HG03103 (cell line): Measurements from ENCODE around the gene CNRIP1.
A peak's percentile ranks its signal among the peaks of the same experiment; 100 is the strongest.

ENCODE experiments used
- ATAC-seq: cut with Tn5 transposase; IDR thresholded peaks from one replicate; pipeline ENCODE4 v1.9.1; 2021; ENCODE audit warnings: low read depth; ENCODE audit not compliant: unreplicated experiment

The CNRIP1 gene

DNA sequence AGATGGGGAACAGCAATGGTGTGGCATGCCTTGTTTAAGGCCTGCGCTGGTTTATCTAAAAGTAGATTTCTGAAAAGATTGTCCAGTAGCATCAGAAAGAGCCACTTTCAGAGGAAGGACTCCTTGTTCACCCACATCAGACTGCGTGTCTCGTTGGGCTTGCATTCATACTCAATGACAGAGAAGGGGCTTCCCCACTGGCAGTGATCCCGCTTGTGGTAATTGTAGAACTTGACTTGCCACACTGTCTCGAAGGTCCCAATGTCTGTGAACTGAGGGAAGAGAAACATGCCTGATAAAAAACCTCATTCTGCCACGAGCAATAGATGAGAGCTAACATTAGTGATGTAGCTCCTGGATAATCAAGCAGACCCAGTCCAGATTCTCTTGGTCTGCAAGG, 26.0 kb downstream of the CNRIP1 start:
- ATAC-seq: no peak

GRCh38 chr2:68293024-68293423, 26.7 kb downstream of the CNRIP1 start:
- no peak for ATAC-seq

DNA sequence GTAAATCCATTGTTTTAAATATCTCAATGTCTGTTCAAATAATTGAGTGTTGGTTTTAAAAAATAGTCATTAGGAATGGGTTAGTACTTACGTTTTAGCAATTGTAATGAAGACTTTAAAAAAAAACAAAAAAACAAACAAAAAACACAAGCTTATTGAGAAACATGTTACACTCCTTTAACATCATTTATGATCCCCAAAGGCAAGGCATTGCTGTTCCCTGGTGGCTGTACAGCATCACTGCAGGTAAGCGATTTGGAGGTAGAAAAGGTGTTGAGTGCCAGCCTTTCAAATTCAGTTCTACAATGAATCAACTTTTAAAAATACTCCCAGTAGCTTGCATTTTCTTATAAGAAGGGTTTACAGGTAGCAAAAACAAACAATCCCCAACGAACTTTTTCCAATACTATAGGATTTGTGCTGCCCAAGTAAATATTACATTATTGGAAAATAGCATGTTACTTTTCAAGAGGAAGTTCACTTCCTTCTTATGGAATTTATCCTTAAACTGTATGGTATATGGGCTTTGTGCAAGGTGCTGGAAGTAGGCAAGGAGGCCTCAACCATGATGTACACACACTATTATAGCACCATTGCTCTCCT, 27.5 kb downstream of the CNRIP1 start:
- peak; percentile 53 for ATAC-seq

DNA sequence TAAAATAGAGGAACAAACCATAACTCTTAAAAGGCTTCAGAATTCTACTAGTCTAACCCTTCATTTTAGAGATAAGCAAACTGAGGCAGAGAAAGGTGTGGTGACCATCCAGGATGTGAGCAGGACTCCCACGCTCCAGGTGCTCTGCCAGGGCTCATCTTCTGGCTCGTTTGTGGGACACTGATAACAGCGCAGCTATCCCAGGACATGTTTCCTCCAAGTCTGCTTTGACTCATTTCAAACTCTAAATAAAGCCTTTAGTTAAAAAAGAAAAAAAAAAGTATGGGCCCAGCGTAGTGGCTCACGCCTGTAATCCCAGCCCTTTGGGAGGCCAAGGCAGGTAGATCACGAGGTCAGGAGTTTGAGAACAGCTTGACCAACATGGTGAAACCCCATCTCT, 28.4 kb downstream of the CNRIP1 start:
- ATAC-seq: no peak

GRCh38 chr2:68290901-68291300, 28.8 kb downstream of the CNRIP1 start:
- ATAC-seq: no peak

DNA sequence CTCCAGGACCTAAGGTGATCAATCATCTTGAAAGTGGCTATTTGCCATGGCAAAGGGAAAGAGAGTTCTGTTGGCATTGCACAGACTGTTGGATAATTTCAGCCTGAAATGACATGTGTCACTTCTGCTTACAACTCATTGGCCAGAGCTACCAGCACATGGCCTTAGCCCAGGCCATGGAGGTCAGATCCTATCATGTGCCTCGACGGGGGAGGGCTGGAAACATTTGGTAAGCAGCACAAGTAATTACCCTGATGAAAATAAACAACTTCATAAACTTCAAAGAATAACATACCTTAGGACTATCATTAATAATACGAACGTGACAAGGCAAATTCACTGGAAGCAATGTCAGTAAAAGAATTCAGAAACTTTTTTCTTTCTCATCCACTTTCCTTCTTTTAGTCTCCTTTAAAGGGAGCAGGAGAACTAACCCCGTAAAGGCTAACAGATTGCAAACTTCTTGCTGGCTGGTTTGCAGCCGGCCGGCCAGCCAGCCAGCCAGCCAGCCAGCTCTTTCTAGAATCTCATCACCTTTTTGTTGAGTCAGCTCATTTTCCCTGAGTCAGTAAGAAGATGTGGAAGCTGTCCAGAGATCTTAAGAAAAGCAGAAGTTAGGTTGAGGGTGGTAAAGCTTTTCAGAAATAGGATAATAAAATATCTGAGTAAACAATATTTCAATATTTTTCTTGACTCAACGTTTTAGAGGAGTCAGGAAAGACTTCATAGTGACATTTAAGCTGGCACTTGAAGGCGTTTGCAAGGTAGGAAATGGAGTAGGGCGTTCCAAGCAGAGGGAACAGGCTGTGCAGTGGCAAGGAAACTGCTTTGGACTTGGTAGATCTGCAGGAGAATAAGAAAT, 31.9 kb downstream of the CNRIP1 start:
- no peak for ATAC-seq

DNA sequence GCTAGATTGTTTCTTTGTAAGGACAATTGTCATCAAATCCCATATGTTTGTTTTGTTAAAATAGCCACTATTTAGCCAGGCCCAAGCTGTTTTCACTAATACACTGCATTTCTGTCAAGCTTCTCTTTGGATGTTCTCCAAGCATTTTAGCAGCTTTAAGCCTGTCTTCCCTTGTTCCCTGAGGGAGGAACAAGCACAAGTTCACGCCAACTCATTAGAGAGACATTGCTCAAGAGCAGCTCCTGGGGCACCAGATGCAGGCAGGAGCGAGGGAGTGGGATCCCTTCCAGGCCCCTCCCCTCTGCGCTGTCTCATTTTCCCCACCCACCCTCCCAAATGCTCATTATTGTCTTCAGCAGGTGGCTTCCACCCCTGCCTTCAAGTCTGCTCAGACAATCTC, 34.9 kb downstream of the CNRIP1 start:
- ATAC-seq: no peak

DNA sequence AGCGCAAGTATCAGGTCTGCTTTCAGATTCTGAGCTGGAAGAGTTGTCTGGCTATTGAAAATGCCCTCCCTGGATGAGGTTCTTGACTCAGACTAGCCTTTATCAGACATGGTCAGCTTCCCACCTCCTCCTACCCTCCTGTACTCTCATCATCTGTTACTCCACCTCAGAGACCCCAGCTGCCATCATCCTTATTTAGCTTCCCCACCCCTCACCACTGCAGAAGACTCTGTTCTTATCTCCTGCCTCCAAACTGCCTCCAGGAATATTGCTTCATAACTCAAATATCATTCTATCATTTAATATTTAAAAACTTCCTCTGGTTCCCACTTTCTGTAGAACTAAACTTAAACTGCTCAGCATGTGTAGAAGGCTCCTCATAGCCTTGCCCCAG, 36.3 kb downstream of the CNRIP1 start:
- no peak for ATAC-seq

DNA sequence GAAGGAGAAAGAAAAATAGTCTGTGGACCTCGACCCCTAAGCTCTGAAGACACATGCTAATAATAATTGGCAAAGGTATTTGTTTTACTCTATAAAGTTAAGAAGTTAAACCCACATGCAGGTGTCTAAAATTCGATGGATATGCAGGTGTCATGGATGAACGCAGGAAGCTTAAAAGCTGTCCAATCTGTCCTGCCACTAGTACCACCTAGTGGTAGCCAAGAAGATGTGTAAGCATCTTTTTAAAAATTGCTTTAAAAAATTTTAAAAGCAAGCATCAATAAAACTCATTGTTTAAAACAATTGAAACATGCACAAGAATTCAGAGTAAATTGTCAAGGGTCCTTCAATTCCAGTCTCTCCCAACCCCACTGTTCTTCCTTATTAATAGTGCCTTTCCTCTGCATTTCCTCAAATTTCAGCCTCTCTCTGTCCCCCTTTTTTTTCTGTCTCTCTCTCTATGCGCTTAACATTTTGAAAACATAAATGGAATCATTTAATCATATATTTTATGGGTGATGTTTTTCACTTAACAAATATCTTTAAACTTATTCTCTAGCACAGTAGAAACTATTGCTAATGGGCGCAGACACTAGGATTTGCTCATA, 36.8 kb downstream of the CNRIP1 start:
- no peak for ATAC-seq

DNA sequence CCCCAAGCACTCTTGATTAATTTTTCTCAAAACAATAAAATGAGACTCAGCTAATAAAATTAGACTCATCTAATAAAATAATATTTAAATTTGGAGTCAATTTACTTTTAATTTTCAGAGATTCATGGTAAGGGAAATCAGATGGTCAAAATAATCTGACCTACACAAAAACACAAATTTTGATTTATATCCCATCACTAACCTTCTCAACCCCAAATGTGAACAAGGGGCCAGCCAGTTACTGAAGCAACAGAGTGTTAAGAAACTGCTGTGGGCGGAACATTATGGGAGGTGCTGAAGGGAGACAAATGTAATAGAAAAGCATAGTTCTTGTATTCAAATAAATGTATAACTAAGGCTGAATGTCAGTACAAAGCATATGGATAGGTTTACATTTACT, 39.0 kb downstream of the CNRIP1 start:
- no peak for ATAC-seq

DNA sequence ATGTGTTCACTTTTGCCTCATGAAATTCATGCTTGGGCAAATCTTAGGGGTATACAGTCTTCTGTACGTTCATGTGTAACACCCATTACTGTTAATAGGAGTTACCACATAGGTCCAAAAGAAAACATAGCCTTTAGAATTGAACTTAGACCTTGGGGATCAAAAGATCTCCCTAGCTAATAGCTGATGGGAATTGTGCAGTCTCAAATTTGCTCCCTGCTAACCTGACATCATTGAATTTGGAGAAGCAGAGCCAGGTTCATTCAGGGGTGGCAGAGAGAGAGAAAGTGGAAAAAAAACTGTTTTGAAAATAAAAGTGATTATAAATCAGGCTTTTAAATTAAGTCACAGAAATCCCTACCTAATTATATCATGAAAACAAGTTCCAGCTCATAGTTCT, 39.4 kb downstream of the CNRIP1 start:
- no peak for ATAC-seq

GRCh38 chr2:68279691-68280090, 40.1 kb downstream of the CNRIP1 start:
- no peak for ATAC-seq

DNA sequence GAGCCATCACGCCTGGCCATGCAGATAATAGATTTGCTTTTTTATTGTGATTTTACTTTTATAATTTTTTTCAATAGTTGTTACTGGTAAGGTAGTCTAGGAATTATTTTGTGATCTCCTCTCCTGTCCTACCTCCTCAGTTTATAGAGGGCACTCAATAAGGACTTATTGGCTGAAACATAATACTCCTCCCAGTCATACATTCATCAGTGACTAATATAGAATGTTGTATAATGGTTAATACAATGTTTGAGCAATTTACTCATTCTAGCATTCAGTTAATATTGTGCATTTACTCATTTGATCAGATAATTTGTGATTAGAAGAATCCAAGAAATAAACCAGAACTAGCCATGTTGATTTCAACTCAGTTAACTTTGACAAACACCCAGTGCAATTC, 41.6 kb downstream of the CNRIP1 start:
- ATAC-seq: no peak

DNA sequence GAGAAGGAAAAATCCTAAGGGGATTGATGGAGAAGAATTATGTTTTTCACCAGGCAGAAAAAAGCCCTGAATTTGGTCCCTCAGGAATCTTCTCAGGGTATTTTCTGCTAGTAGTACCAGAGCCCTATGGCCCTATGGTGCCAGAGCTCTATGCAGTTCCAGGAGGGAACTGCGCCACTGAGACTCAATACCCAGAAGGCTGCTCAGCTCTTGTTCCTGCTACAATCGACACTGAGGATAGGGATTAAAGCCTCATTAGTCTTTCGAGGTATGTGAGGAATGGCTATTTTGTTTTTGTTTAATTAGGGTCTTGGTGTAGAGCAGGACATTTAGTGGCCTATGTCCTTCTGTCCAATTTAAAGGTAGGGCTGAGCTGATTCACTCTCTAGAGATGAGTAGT, 45.7 kb downstream of the CNRIP1 start:
- ATAC-seq: no peak

- ATAC-seq: no peak
Observed at GRCh38 chr2:68272246-68272994, 47.3 kb downstream of the CNRIP1 start.

GRCh38 chr2:68266655-68267054, 53.1 kb downstream of the CNRIP1 start:
- ATAC-seq: no peak

GRCh38 chr2:68263632-68264031, 56.1 kb downstream of the CNRIP1 start:
- ATAC-seq: no peak

- ATAC-seq: no peak
Observed at GRCh38 chr2:68258851-68259250, 60.9 kb downstream of the CNRIP1 start.

DNA sequence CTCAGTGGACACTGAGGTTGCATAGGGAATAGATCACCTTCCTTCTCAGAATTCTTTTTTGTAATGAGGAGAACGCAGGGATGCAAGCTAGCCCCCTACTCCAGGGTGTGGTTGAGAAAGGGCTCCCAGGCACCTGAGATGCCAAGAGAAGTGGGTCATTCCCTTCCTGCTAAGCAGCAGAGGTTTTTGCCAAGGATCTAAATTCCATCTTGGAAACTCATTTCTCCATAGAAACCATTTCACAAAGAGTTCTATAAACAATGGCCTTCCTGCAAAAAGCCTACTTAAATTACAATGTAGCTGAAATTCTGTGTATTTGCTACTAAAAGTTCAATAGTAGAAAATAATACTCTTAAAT, 63.7 kb downstream of the CNRIP1 start:
- ATAC-seq: no peak

- no peak for ATAC-seq
Observed at GRCh38 chr2:68253219-68254068, 66.3 kb downstream of the CNRIP1 start.
